HG03457 (cell line): Measurements from ENCODE around the gene CCDC179.

ENCODE experiments used
- ATAC-seq: cut with Tn5 transposase; IDR thresholded peaks from one replicate; pipeline ENCODE4 v1.9.1; 2021; ENCODE audit warnings: moderate number of reproducible peaks; ENCODE audit not compliant: unreplicated experiment

The CCDC179 gene

GRCh38 chr11:22860241-22860640, at the start of gene CCDC179:
Gene CCDC179, minus strand, starts transcription at chr11:22860474. Its CDS starts 53 bp downstream, at chr11:22860421.
- ATAC-seq = no peak

- ATAC-seq = no peak
Measured at GRCh38 chr11:22903782-22904181, 43.5 kb upstream of the CCDC179 start.

GRCh38 chr11:22901603-22902002, 41.3 kb upstream of the CCDC179 start:
- ATAC-seq = no peak

GRCh38 chr11:22900764-22901486, 40.7 kb upstream of the CCDC179 start:
- no peak for ATAC-seq

- ATAC-seq = no peak
Measured at GRCh38 chr11:22898036-22898435, 37.8 kb upstream of the CCDC179 start.

GRCh38 chr11:22890227-22890626, 30.0 kb upstream of the CCDC179 start:
- no peak for ATAC-seq

GRCh38 chr11:22884217-22884616, 23.9 kb upstream of the CCDC179 start:
- ATAC-seq = no peak

GRCh38 chr11:22879630-22880029, 19.4 kb upstream of the CCDC179 start:
- ATAC-seq = no peak

- no peak for ATAC-seq
Measured at GRCh38 chr11:22878604-22879003, 18.3 kb upstream of the CCDC179 start.

- no peak for ATAC-seq
Measured at GRCh38 chr11:22878039-22878438, 17.8 kb upstream of the CCDC179 start.

GRCh38 chr11:22875869-22876473, 15.7 kb upstream of the CCDC179 start:
- peak; percentile 97 for ATAC-seq

- ATAC-seq = no peak
Measured at GRCh38 chr11:22869325-22869724, 9.1 kb upstream of the CCDC179 start.

- ATAC-seq = no peak
Measured at GRCh38 chr11:22859756-22860155, 518 bp downstream of the CCDC179 start.

- no peak for ATAC-seq
Measured at GRCh38 chr11:22851477-22851876, 8.8 kb downstream of the CCDC179 start.

- ATAC-seq = no peak
Measured at GRCh38 chr11:22846726-22847125, 13.5 kb downstream of the CCDC179 start.

GRCh38 chr11:22832315-22833015, 27.8 kb downstream of the CCDC179 start:
- no peak for ATAC-seq

- ATAC-seq = no peak
Measured at GRCh38 chr11:22830082-22830414, 30.2 kb downstream of the CCDC179 start.

GRCh38 chr11:22829231-22830081, 30.8 kb downstream of the CCDC179 start, which contains the start of gene SVIP:
Gene SVIP, minus strand, starts transcription at chr11:22829801. Its CDS starts 53 bp downstream, at chr11:22829748.
- peak; percentile 95 for ATAC-seq

GRCh38 chr11:22828373-22828772, 31.9 kb downstream of the CCDC179 start:
- no peak for ATAC-seq

- no peak for ATAC-seq
Measured at GRCh38 chr11:22822203-22822602, 38.1 kb downstream of the CCDC179 start.

GRCh38 chr11:22809893-22810292, 50.4 kb downstream of the CCDC179 start:
- ATAC-seq = no peak
